Fibroblast of skin of back (primary cell): ENCODE data around the gene PPFIBP1.
"Not testable (repeated sequence)": the region's sequence is repeated elsewhere in the genome, so short reads cannot be mapped to it uniquely, and the experiment has no call there.

Experiments used
- DNase-seq: peaks from one replicate; pipeline ENCODE4 v3.0.0-alpha.2; 2013

The PPFIBP1 gene

DNA sequence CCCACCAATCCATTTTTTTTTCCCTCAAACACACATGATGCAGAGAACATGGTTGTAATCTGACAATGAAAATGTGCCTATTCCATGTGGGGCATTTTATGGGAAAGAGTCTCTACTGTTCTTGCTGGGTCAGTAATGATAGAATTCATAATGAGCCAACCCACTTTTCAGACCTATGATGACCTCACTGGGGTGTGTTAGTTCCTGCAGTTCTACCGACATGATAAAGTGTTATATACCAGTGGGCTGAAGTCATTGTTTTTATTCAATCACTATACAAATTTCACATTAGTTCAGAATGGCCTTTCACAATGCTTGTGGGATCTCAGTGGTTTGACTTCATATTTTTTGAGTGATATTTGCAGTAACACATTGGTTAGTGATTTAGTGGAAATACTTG, 47.5 kb downstream of the PPFIBP1 start:
- DNase-seq, result peak; percentile 95

DNA sequence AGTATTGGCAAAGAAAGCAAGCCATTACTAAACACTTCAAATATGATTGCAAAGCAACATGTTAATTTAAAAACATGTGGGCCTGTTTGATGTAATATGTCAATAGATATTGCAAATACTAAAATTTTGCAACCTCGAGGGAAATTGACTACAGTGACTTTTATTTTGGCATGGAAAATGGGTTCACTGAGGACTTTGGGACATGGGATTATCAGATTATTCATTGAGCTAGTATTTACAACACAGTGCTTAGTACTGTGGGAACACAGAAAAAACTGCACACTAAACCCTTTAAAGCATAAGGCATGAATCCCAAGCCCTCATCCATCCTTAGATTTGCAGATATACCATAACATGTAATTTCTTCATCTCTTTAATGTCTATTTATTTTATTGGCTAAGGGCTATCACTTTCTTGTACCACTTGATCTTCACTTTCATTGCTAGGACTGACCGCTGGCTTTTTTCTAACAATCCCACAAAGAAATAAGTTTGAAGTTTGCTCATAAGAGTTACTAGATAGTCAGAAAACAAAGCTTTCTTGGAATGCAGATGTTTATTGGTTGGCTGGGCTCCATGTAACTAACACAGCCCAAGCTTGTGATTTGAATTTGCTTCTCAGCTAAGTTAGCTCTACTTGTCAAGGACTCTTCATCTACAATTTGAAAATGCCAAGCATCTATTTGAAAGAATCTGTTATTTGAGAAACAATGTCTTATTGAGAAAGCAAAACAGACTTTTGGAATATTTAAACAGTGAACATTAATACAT, 48.7 kb downstream of the PPFIBP1 start:
- DNase-seq, result peak; percentile 41

DNA sequence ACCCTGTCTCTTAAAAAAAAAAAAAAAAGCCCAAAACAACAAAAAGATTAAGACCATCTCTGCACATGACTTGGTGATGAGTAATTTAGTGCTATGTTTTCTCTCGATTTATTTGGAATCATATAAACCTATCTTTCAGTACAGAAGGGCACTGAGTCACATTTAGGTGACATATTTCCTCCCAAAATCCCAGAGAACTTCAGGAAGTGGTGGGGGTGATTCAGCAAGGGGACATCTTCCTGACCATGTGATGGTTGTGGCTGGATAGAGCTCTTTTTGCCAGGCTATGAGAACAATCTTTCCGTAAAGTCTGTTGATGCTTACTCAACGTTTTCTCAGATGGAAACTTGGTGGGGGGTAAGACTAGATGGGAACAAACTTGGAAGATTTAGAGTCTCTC, 50.0 kb downstream of the PPFIBP1 start:
- peak; percentile 99 for DNase-seq

DNA sequence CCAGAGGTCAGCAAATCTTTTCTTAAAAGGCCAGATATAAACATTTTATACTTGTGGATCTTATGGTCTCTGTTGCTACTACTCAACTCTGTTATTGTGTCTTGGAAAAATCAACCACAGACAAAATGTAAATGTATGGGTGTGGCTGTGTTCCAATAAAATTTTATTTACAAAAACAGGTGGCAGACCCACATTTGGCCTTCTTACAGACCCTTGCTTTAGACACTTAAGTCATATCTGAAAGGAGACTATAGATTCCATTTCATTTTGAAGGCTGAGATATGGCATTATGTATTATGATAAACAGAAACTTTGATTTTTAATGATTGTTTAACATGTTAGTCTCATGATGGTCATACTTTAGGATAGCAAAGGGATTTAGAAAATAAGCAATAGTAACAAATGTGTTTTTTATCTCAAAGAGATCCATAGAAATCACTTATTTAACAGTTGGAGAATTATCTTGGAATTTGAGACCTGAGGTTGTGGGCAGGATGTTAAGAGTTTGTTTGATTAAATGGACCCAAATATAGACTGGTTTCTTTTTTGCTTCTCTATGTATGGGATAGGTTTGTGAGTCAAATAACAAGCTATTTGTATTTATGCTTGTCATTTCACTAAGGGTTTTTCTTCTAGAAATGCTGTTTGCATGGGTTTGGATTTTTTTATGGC, 51.2 kb downstream of the PPFIBP1 start:
- no peak for DNase-seq

DNA sequence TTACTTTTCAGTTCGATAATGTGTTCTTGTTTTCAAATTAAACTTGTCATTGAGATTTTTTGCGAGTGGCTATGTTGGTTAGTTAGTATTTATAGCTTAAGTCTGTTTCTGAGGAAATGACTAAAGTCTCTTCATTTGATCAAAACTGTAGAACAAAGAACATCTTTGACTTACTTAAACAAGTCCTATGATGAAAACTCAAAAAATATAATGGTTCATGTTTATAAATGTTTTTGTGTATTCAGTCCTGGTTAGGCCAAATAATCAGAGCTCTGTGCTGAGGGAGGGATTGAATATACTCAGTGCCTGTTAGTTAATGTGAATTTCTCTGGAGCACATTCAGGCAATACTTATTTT, 51.7 kb downstream of the PPFIBP1 start:
- no peak for DNase-seq

DNA sequence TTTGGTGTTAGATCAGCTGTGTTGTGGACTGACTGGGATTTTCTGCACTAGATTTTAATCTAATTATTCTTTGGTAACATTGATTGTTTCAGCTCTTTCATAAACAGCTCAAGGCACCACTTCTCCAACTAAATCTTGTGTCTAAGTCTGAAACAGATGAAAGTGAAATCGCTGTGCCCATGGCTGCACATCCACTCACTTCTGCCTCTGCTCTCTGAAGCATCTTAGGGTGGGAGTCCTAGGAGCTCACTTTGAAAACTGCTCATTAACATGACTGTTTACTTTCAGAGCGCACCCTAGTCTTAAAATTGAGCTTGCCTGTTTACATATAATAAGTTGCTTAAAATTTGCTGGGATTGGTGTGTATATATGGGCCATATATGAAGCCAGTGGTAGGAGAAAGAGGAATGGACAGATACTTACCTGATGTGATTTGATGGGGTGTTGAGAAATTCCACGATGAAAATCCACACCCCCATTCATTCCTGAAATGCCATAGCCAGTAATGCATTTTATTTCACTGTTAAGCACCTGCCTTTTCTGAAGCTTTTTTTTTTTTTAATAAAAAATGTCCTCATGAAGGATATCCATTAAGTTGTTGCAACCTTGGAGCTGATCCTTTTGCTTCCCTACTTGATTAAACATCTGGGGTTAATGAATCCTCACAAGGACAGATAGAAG, 52.8 kb downstream of the PPFIBP1 start:
- DNase-seq, result no peak

DNA sequence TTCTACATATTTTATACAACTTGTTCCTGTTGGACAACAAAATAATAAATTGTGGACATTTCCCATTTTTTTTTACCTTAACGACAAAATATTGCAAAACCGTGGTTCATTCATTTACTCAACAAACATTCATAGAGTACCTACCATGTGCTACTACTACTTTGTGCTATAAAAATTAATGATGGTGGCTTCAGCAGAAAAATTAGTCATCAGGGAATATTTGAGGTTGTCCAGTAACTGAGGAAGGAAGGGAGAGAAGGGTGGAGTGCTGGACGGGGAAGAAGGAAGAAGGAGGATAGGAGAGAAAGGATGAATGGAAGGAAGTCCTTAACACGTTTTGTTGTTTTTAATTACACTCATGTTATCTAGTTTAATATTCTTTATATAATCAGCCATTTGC, 53.7 kb downstream of the PPFIBP1 start:
- no peak for DNase-seq

DNA sequence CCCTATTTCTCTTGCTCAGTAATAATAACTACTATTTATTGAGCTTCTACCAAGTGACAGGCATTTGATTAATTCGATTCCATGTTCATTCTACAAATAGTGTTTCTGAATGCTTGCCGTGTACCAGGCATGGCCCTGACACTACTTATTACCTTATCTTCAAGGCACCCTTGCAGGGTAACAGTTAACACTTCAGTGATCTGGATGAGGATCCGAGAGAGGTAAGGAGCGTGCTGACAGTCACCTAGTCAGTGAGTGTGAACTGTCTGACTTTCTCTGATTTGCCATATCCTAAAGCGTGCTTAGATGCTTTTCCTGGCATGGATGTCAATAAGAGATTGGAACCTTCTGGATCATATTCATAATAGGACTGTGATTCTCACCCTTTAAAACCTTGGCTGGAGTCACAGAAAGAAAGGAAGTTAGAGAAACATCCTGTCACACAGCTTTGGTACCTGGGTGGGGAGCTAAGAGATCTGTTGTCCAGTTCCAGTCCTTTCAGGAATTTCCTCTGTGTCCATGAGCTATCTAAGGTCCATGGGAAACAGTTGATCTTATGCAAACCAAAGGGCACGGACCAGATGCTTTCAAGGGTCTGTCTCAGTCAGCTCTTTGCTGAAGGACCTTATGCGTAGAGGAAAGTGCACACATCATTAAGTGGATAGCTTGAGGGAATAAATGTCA, 54.8 kb downstream of the PPFIBP1 start:
- no peak for DNase-seq

DNA sequence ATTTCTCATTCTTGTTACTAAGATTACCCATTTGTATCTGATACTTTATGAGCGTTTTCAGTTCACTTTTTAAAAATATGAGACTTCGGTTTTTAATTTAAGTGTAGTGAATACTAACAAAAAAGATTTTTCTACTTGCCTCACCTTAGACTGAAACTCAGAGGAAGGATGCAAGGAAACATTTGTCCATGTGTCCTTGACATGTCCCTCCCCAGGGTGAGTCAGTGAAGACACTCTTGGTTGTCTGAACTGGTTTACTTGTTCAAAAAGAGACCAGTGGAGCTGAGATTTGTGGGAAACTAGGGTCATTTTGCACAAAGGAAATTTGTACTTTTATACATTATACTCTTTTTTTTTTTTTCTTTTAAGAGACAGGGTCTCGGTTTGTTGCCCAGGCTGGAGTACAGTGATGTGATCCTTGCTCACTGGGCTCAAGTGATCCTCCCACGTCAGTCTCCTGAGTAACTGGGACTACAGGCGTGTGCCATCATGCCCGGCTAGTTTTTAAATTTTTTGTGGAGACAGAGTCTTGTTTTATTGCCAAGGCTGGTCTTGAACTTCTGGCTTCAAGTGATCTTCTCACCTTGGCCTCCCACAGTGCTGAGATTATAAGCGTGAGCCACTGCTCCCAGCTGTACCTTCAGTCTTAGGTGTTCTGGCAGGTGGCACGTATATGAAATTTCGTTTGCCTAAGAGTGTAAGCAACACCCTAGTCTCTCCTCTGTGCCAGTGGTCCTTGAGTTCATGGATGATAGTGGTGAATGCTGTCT, 56.7 kb downstream of the PPFIBP1 start:
- no peak for DNase-seq

DNA sequence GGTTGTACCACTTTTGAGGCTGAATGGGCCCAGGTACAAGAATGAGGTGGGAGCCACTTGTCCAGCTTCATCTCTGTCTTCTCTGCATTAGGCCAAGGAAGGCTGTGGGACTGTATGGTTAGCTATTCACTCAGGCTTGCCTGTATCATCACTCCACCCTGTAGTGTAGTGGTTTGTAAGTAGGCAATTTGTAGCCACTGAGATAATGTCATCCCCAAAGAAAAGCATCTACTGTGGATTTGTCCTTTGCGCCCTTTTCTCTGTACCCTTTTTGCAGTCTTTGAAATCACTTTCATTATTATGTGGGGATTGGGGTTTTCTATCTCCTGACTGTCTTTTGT, 57.3 kb downstream of the PPFIBP1 start:
- DNase-seq, result not testable (repeated sequence)

DNA sequence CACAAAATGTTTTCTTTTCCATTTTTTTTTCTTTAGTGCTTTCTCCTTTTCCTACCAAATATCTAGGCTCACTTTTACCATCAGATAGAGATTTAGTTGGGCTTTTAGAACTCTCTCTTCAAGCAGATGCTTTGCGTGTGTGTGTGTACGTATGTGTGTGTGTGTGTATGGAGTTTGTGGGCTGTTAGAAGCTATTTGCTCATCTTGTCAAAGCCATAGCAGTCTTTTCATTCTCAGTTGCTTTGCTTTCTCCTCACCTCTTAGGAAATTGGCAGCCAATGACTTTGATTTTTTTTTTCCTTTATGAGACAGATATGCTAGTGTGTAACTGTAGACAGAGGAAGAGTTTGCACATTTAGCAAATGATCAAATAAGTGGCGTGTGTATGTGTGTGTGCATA, 57.8 kb downstream of the PPFIBP1 start:
- not testable (repeated sequence) for DNase-seq

DNA sequence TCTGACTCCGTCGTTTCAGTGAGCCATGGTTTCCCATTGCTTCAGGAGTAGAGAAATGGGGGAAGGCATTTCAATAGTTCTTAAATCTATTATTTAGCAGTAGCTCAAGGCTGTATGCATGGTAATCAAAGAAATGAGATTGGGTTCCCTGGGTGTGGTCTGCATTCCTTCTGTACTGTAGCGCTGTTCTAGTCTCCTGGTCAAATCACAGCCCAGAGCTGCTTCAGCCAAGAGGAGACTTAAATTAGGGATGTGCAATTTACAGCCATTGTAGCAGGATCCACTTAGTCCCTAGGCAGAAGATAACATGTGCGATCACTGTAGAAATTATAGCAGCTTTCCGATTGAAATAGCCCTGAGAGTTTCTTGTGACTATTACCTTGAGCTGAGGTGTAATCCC, 58.4 kb downstream of the PPFIBP1 start:
- not testable (repeated sequence) for DNase-seq

DNA sequence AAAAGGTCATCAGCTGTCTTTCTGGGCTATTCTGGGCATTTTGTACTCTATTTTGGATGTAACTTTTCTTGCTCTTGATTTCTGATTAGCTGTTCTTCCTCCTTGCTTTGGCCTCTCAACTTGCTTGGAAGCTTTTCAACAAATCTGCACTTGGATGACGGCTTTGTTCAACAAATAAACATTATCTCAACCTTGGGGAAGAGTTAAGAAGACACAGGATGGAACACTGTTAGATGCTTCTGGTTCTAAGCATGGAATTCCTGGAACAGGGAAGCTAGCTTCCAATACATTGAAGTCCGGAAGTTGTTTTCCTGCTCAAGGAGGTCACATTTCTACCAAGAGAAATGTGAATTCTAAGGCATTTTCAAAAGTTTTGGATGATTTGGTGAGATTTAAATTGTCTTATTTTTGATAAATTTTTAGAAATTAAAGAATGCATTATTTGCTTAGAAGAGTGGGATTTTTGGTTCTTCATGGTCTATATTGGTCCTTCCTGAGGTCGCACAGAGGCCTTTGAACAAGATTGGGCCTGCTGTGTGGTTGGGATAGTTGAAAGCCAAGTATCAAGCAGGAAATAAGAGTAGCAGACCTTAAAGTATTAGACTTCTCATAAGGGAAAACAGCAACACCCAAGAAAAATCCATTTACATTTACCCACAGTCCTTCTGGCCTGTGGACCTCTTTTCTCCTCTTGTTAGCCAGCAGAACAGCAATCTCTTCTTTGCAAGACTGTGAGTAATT, 59.2 kb downstream of the PPFIBP1 start:
- no peak for DNase-seq

DNA sequence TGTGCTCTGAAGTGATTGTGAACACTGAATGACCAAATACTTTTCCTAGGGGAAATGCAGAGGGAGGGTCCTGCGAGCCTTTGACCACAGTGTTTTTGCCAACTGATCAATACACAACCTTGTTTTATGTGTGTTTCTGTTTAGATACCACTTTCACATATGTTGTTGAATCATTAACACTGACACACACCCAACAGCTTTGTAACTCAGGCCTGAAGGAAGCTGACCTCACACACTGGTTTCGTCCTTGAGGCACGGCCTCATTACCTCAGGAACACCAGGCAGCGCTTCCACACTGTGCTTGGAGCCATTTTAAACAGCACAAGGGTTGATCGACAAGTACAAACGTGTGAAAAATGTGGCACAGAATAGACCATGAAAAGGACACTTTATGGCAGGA, 60.0 kb downstream of the PPFIBP1 start:
- no peak for DNase-seq

DNA sequence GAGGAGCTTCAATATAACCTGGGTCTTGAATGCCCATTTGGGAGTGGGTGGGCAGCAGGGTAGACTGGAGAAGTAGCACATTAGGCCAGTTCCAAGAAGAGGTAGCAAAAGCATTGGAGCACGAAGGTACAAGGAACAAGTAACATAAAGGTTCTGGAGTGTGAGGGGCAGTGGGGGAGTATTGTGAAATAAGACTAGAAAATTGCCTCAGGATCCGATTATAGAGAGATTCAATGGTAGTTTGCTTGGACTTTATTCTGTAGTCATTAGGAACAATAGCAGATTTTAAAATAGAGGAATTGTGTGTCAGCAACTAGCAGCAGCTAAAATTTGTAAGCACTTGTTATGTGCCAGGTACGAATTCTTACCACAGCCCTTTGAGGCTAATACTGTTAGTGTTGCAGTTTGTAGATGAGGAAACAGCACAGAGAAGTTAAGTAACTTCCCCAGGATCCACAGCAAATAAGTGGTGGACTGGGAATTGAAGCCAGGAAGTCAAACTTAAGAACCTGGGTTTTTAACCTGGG, 61.8 kb downstream of the PPFIBP1 start:
- no peak for DNase-seq

DNA sequence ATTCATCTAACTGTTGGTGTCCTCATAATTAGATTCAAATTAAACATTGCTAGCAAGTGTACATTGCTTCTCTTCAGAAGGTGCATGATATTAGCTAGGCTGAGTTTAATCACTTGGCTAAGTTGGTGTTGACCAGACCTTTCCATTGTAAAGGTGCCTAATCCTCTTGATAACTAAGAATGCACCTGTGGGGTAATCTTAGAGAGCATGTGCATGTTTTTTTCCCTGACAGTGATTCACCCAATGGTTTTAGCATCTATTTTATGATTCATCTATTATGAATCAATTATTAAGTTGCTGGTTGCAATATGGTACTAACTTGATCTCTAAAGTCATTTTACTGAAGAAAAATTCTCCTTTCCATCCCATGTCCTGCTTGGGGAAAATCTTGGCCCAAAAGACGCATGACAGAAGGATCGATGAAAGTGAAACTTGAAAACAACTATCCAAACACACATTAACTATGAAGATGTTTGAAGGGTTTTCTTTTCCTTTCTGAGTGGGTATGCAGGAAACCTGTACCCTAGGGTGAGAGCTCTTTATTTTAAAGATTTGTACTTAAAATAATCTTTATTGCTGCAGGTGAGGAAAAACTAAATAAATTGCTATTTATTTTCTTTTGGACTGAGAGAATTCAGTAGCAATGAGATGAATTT, 64.2 kb downstream of the PPFIBP1 start:
- not testable (repeated sequence) for DNase-seq

DNA sequence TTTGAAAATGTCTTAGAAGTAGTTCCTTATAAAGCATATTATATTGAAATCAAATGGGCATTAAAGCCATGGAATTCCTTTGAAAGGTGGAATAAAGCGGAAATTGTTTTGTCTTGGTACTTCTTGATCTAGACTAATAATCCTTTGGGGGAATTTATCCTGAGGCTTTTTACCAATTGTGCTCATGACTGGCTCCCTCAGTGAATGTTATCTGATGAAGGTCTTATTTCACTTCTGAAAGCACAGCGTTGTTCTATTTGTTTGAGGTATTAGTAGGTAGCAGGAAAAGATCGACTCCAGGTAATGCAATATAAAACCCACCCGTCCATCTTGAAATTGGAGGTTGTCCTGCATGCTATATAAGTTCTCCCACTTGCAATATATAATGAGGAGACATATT, 64.8 kb downstream of the PPFIBP1 start:
- no peak for DNase-seq

DNA sequence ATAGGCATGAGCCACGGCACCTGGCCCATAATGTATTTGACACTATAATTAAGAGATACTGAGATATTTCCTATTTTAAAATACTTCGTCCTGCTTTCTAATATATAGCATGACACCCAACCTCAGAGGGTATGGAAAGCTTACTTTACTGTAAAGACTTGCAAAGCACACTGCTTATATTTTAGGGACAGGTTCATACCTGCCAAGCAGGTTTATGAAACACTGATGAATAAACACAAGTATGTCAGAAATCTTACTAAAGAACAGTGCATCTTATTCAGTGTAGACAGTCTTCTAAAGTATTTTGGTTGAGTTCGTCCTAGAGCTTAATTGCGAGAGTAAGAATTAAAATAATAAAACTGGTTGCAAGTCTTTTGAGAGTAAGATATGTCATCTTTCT, 65.4 kb downstream of the PPFIBP1 start:
- no peak for DNase-seq

DNA sequence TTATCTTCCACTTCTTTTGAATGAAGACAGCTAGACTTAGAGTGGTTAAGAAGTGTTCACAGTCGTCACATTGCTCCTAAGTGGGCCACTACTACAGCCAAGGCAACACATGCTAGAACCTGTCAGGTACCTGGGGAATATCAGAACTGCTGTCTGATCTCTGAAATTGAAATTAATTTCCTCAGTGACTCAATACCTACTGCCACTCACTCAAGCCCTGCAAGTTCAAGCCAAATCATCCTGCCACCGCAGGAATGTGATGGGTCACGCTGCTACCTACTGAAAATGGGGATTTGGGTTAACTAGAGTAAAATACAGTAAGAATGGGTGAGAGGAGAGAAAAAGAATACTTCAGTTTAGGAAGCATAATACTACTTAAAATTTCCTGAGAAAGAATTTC, 67.7 kb downstream of the PPFIBP1 start:
- DNase-seq, result not testable (repeated sequence)

DNA sequence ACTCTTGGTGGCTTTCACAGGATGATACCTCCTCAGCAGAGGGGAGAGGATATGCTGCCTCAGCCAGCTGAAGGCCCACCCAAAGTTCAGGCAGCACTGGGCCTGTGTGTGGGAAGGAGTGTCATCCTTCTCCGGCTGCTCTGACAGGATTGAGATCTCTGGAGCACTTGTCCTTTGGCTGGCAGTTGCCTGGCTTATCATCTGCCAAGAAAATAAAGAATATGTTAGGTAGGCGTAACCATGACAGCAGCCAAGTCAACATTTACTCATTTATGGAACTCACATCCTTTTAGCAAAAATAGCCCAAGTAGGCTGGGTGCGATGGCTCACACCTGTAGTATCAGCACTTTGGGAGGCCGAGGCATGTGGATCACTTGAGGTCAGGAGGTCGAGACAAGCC, 68.5 kb downstream of the PPFIBP1 start:
- peak; percentile 65 for DNase-seq

DNA sequence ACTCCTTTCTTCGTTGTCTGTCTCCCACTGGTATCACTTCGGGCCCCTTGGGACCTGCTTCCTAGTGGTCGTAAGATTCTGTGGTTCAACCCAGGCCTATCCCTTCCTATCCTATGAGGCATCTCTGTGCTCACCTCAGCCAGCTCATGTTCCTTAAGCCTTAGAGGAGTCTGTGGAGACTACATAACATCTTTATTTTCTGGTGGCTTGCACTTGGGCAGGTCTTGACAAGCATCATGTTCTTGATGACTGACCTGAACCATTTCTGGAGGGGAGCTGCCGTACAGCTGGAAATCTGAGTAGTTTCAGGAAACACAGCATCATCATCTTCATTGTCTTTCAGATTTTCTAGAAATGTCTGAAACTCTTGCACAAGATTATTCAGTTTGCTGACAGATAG, 69.3 kb downstream of the PPFIBP1 start:
- DNase-seq, result no peak
